ENCODE results near the gene SEPTIN10. TPM values are rescaled to one million over a fixed set of nuclear protein-coding genes. Genes with fewer than 3 reads are reported as not detected.

Gene SEPTIN10
- total and polyA plus RNA-seq, 9 of the 15 experiments (the other 6 are each of a cell fraction or from before 2014, with no cell fraction given): 0.40 TPM; not detected in 8

GRCh38 chr2:109597283-109597682 lies 16.5 kb downstream of the SEPTIN10 start:
- H3K27me3 ChIP-seq (ENCODE audit: control insufficient read depth in 2 of 2, insufficient read depth in 2 of 2, low read length in 2 of 2): peaks cover 3 to 8% of the 10 kb centered on the region in 2 experiments; a peak in 3 of 5 replicates
- BruUV-seq (replicated peaks): no TSS peak
- H3K4me1 ChIP-seq (replicated peaks in 1 of 2; ENCODE audit: control insufficient read depth in 2 of 2, insufficient read depth in 2 of 2, low read length in 2 of 2): no peaks in the 10 kb centered on the region
- no peak overlapping the region for H3K27ac ChIP-seq (ENCODE audit: extremely low read depth, low read depth, low read length)
- no peak overlapping the region for H3K4me3 ChIP-seq
- no peaks in the 10 kb centered on the region for H3K9me3 ChIP-seq (replicated peaks; ENCODE audit: control insufficient read depth, insufficient read depth, low read depth, low read length)
- no peaks in the 10 kb centered on the region for H3K9me1 ChIP-seq (ENCODE audit: control insufficient read depth, insufficient read depth, low read length)
- H3K4me2 ChIP-seq (ENCODE audit: insufficient read depth, low read length): no peak overlapping the region
- H4K20me1 ChIP-seq (replicated peaks; ENCODE audit: control insufficient read depth, insufficient read depth, low read length): no peaks in the 10 kb centered on the region; the same call in 1 of the 2 replicates
- CTCF ChIA-PET (ENCODE audit: low intra/inter-chr PET ratio): no interaction called here
- TF ChIP-seq KAT8 (IDR thresholded peaks at IDR 0.05; ENCODE audit: low read depth) (no peak), BRF2 (IDR thresholded peaks at IDR 0.05; ENCODE audit: borderline replicate concordance, insufficient read depth, insufficient read length) (no peak), ZNF668 (CRISPR knock-in tag; IDR thresholded peaks at IDR 0.05) (no peak), SRSF7 (optimal IDR thresholded peaks at IDR 0.05; ENCODE audit: low read depth, low read length) (no peak), CBX3 (IDR thresholded peaks at IDR 0.05; ENCODE audit: borderline replicate concordance in 1 of 2, low read length in 2 of 2) (no peak), DMBX1 (CRISPR knock-in tag; IDR thresholded peaks at IDR 0.05; ENCODE audit: borderline replicate concordance) (no peak), KDM1A (IDR thresholded peaks at IDR 0.05) (no peak), PURB (CRISPR knock-in tag; IDR thresholded peaks at IDR 0.05; ENCODE audit: low read depth) (no peak), ATF3 (IDR thresholded peaks at IDR 0.05) (no peak), ATF3 (CRISPR knock-in tag; conservative IDR thresholded peaks at IDR 0.05) (no peak), LCOR (CRISPR knock-in tag; IDR thresholded peaks at IDR 0.05) (no peak), CBFA2T3 (IDR thresholded peaks at IDR 0.05) (no peak), U2AF1 (optimal IDR thresholded peaks at IDR 0.05; ENCODE audit: low read depth, low read length) (no peak), ZNF696 (CRISPR knock-in tag; conservative IDR thresholded peaks at IDR 0.05) (no peak), ZNF75A (CRISPR knock-in tag; IDR thresholded peaks at IDR 0.05) (no peak), EHMT2 (IDR thresholded peaks at IDR 0.05) (no peak), CSDE1 (IDR thresholded peaks at IDR 0.05) (no peak), CBX2 (IDR thresholded peaks at IDR 0.05; ENCODE audit: insufficient read depth, low read length, poor library complexity, severe bottlenecking) (no peak), ZBTB8A (IDR thresholded peaks at IDR 0.05; ENCODE audit: partially characterized antibody) (no peak)
- POLR2A ChIA-PET: no interaction called here
- intact Hi-C loops (cut with micrococcal nuclease) (no loop called here), in situ Hi-C loops (cut with MboI) (no loop called here)
- H3K79me2 ChIP-seq (ENCODE audit: control insufficient read depth, insufficient read depth, low read length): no peaks in the 10 kb centered on the region
- FAIRE-seq (no peak), ATAC-seq (no peak), DNase-seq (ENCODE audit: extremely low read depth in 1 of 4, low spot score in 3 of 4) (no peak)
- no peak overlapping the region for H2AFZ ChIP-seq (ENCODE audit: low read depth, low read length)
- H3K36me3 ChIP-seq (ENCODE audit: control insufficient read depth, insufficient read depth, low read length): no peaks in the 10 kb centered on the region
- H3K9ac ChIP-seq (ENCODE audit: insufficient read depth in 1 of 2, low read depth in 2 of 2, low read length in 2 of 2): no peak overlapping the region
- WGBS (ENCODE audit: insufficient coverage, low coverage, missing lambda C conversion rate): 0% methylated on average over 3 of the region's 3 CpGs

Measured in K562 (cell line).